GM18502 (cell line): ENCODE data around the gene MYH15.

Experiments
- ATAC-seq: cut with Tn5 transposase; IDR thresholded peaks from one replicate; pipeline ENCODE4 v1.9.1; 2021; ENCODE audit warnings: mild to moderate bottlenecking; ENCODE audit not compliant: unreplicated experiment, poor library complexity

MYH15 gene

GRCh38 chr3:108345492-108346205 lies 164.7 kb downstream of the MYH15 start:
- no peak for ATAC-seq

GRCh38 chr3:108343491-108343890 lies 166.9 kb downstream of the MYH15 start:
- no peak for ATAC-seq

GRCh38 chr3:108342837-108343486 lies 167.4 kb downstream of the MYH15 start:
- ATAC-seq = peak; percentile 87

GRCh38 chr3:108341911-108342310 lies 168.5 kb downstream of the MYH15 start:
- no peak for ATAC-seq

- no peak for ATAC-seq
Observed at GRCh38 chr3:108338901-108339545, 171.4 kb downstream of the MYH15 start.

- ATAC-seq = no peak
Observed at GRCh38 chr3:108334701-108335100, 175.7 kb downstream of the MYH15 start.

- ATAC-seq = no peak
Observed at GRCh38 chr3:108333961-108334360, 176.4 kb downstream of the MYH15 start.

- ATAC-seq = no peak
Observed at GRCh38 chr3:108331792-108332191, 178.6 kb downstream of the MYH15 start.
